IMR-90 (cell line): ENCODE measurements around the gene VAT1L. TPM values are rescaled to one million over a fixed set of nuclear protein-coding genes. Genes with fewer than 3 reads are reported as not detected.

ENCODE experiments used
- ATAC-seq: fragments of 200-7000 bp; cut with Tn5 transposase; 2 replicates; pipeline ENCODE4 v1.9.1; 2020; ENCODE audit warnings: low read depth, mild to moderate bottlenecking, moderate library complexity
- BruUV-seq: library from RNA; stranded (reverse); fragments of 400-500 nt; replicated peaks from 2 replicates; lab custom pipeline; 2021; lab: Mats Ljungman, UMichigan
- CTCF ChIA-PET: fragments of 300-600 bp; formaldehyde crosslinking; extraction: SDS; loops from one replicate; lab custom pipeline; 2021; ENCODE audit warnings: antibody characterized with exemption; lab: Yijun Ruan, JAX
- POLR2A ChIA-PET: fragments of 300-600 bp; sonication (Branson Sonifier 250); formaldehyde crosslinking; loops from one replicate; lab custom pipeline; 2022; ENCODE audit warnings: antibody characterized with exemption; ENCODE audit not compliant: unreplicated experiment; lab: Charles Lee
- DNase-seq: peaks from one replicate; pipeline ENCODE4 v3.0.0; 2013
- H2AFZ ChIP-seq: replicated peaks from 2 replicates; pipeline ENCODE3; 2013; ENCODE audit warnings: low read length, mild to moderate bottlenecking; ENCODE audit not compliant: poor library complexity
- H2AK5ac ChIP-seq: 2 replicates; pipeline ENCODE4 v1.6.1; 2013; ENCODE audit warnings: low read depth, low read length, inconsistent platforms
- H2AK9ac ChIP-seq: replicated peaks from 2 replicates; pipeline ENCODE3; 2013; ENCODE audit warnings: mild to moderate bottlenecking, low read depth, low read length, moderate library complexity; ENCODE audit not compliant: poor library complexity
- H2BK120ac ChIP-seq: 2 replicates; pipeline ENCODE4 v1.6.1; 2013; ENCODE audit warnings: low read depth, low read length, inconsistent platforms
- H2BK15ac ChIP-seq: 3 replicates; pipeline ENCODE4 v1.6.1; 2013; ENCODE audit warnings: low read depth, low read length, inconsistent platforms
- H2BK20ac ChIP-seq: 2 replicates; pipeline ENCODE4 v1.6.1; 2013; ENCODE audit warnings: low read depth, mild to moderate bottlenecking, inconsistent platforms, low read length, moderate library complexity
- H2BK5ac ChIP-seq: 2 replicates; pipeline ENCODE4 v1.6.1; 2013; ENCODE audit warnings: mild to moderate bottlenecking, low read depth, low read length, inconsistent platforms; ENCODE audit not compliant: poor library complexity, severe bottlenecking
- H3K14ac ChIP-seq: replicated peaks from 2 replicates; pipeline ENCODE4 v1.6.1; 2013; ENCODE audit warnings: low read depth, low read length, inconsistent platforms
- H3K18ac ChIP-seq: 2 replicates; pipeline ENCODE4 v1.6.1; 2013; ENCODE audit warnings: low read depth, low read length, control low read depth
- H3K23ac ChIP-seq: 2 replicates; pipeline ENCODE4 v1.6.1; 2013; ENCODE audit warnings: low read depth, low read length, inconsistent platforms
- H3K27ac ChIP-seq: 2 replicates; pipeline ENCODE4 v1.5.1; 2013; ENCODE audit warnings: mild to moderate bottlenecking, control low read depth, low read length; ENCODE audit not compliant: insufficient read depth
- H3K27me3 ChIP-seq: 2 replicates; pipeline ENCODE4 v1.6.1; 2013; ENCODE audit warnings: low read length; ENCODE audit not compliant: control insufficient read depth, insufficient read depth
- H3K36me3 ChIP-seq: 2 replicates; pipeline ENCODE4 v1.6.1; 2013; ENCODE audit warnings: low read length, mixed read lengths; ENCODE audit not compliant: control insufficient read depth, insufficient read depth
- H3K4ac ChIP-seq: 2 replicates; pipeline ENCODE4 v1.6.1; 2013; ENCODE audit warnings: low read depth, low read length, inconsistent platforms
- H3K4me1 ChIP-seq: 2 replicates; pipeline ENCODE4 v1.6.1; 2013; ENCODE audit warnings: low read length, mixed read lengths; ENCODE audit not compliant: control insufficient read depth, insufficient read depth
- H3K4me2 ChIP-seq: 2 replicates; pipeline ENCODE4 v1.6.1; 2013; ENCODE audit warnings: low read depth, mild to moderate bottlenecking, control low read depth, low read length, moderate library complexity
- H3K4me3 ChIP-seq: 2 replicates; pipeline ENCODE4 v1.5.1; 2013; ENCODE audit warnings: low read depth, mild to moderate bottlenecking, control low read depth, low read length, moderate library complexity; ENCODE audit not compliant: insufficient read depth
- H3K56ac ChIP-seq: 2 replicates; pipeline ENCODE4 v1.6.1; 2013; ENCODE audit warnings: low read length, inconsistent platforms; ENCODE audit not compliant: insufficient read depth; ENCODE audit errors: extremely low read depth
- H3K79me1 ChIP-seq, 2 experiments: 2 replicates each; pipeline ENCODE4 v1.6.1; 2013; ENCODE audit warnings: low read length in 2 of 2, inconsistent platforms in 1 of 2, low read depth in 1 of 2
- H3K9ac ChIP-seq: 2 replicates; pipeline ENCODE4 v1.6.1; 2013; ENCODE audit warnings: low read depth, low read length, control low read depth
- H3K9me1 ChIP-seq: 2 replicates; pipeline ENCODE4 v1.6.1; 2013; ENCODE audit warnings: low read length, inconsistent platforms; ENCODE audit not compliant: insufficient read depth
- H3K9me3 ChIP-seq: 2 replicates; pipeline ENCODE4 v1.6.1; 2013; ENCODE audit warnings: low read length; ENCODE audit not compliant: control insufficient read depth, insufficient read depth
- H4K20me1 ChIP-seq: 2 replicates; pipeline ENCODE4 v1.6.1; 2013; ENCODE audit warnings: low read length, inconsistent platforms; ENCODE audit not compliant: insufficient read depth
- H4K5ac ChIP-seq: 2 replicates; pipeline ENCODE4 v1.6.1; 2013; ENCODE audit warnings: mild to moderate bottlenecking, low read depth, low read length, control low read depth
- H4K8ac ChIP-seq, 2 experiments: 2 replicates each; pipeline ENCODE4 v1.6.1; 2013; ENCODE audit warnings: low read depth in 2 of 2, low read length in 2 of 2, control low read depth in 1 of 2, inconsistent platforms in 1 of 2
- H4K91ac ChIP-seq: 2 replicates; pipeline ENCODE4 v1.6.1; 2013; ENCODE audit warnings: low read depth, low read length, inconsistent platforms; ENCODE audit not compliant: insufficient read depth
- BHLHE40 ChIP-seq: fragments of 150-350 bp; IDR thresholded peaks from 2 replicates; pipeline ENCODE4 v1.6.1; 2016; ENCODE audit warnings: mild to moderate bottlenecking, low read depth, low read length
- CEBPB ChIP-seq: IDR thresholded peaks from 2 replicates; pipeline ENCODE4 v1.6.1; 2012; ENCODE audit warnings: low read depth, low read length, improper control_type of control experiment
- CHD1 ChIP-seq: IDR thresholded peaks from 2 replicates; pipeline ENCODE4 v1.6.1; 2012; ENCODE audit warnings: low read depth, low read length, improper control_type of control experiment
- CTCF ChIP-seq: conservative IDR thresholded peaks from 2 replicates; pipeline ENCODE4 v1.5.1; 2012; ENCODE audit warnings: mild to moderate bottlenecking, low read depth, low read length, improper control_type of control experiment
- ELK1 ChIP-seq: fragments of 150-350 bp; IDR thresholded peaks from 2 replicates; pipeline ENCODE4 v1.6.1; 2016; ENCODE audit warnings: low read depth, mild to moderate bottlenecking, low read length, moderate library complexity, borderline replicate concordance
- FOS ChIP-seq: fragments of 150-350 bp; IDR thresholded peaks from 2 replicates; pipeline ENCODE4 v1.6.1; 2016; ENCODE audit warnings: low read depth, low read length
- MAFK ChIP-seq: IDR thresholded peaks from 2 replicates; pipeline ENCODE4 v1.6.1; 2012; ENCODE audit warnings: low read depth, low read length, improper control_type of control experiment
- MAZ ChIP-seq: IDR thresholded peaks from 2 replicates; pipeline ENCODE4 v1.6.1; 2012; ENCODE audit warnings: low read depth, mild to moderate bottlenecking, low read length, improper control_type of control experiment, moderate library complexity, borderline replicate concordance
- MXI1 ChIP-seq: IDR thresholded peaks from 2 replicates; pipeline ENCODE4 v1.6.1; 2012; ENCODE audit warnings: low read depth, mild to moderate bottlenecking, low read length, moderate library complexity, borderline replicate concordance
- NFE2L2 ChIP-seq: fragments of 150-350 bp; IDR thresholded peaks from 2 replicates; pipeline ENCODE4 v1.6.1; 2016; ENCODE audit warnings: low read depth, mild to moderate bottlenecking, low read length
- POLR2A ChIP-seq: IDR thresholded peaks from 2 replicates; pipeline ENCODE4 v1.6.1; 2012; ENCODE audit warnings: mild to moderate bottlenecking, low read depth, low read length
- RAD21 ChIP-seq: IDR thresholded peaks from 2 replicates; pipeline ENCODE4 v1.6.1; 2012; ENCODE audit warnings: low read length, improper control_type of control experiment
- RFX5 ChIP-seq: IDR thresholded peaks from 2 replicates; pipeline ENCODE4 v1.8.0; 2012; ENCODE audit warnings: low read depth, mild to moderate bottlenecking, low read length, moderate library complexity
- SMC3 ChIP-seq: fragments of 150-350 bp; IDR thresholded peaks from 2 replicates; pipeline ENCODE4 v1.6.1; 2016; ENCODE audit warnings: low read depth, mild to moderate bottlenecking, antibody characterized with exemption, low read length, moderate library complexity
- USF2 ChIP-seq: fragments of 150-350 bp; IDR thresholded peaks from 2 replicates; pipeline ENCODE4 v1.6.1; 2017; ENCODE audit warnings: mild to moderate bottlenecking, antibody characterized with exemption, low read length, low read depth
- WGBS, 2 experiments: methylation state at CpG; one replicate each; pipeline versions ENCODE4 v1.1.5 to v1.1.7; 2013; ENCODE audit warnings: missing lambda C conversion rate in 2 of 2; ENCODE audit not compliant: insufficient read length in 1 of 2; ENCODE audit errors: extremely low coverage in 2 of 2; 5-methylcytosine and 5-hydroxymethylcytosine counted together
- dilution Hi-C: fragments of 300-500 bp; cut with HindIII; formaldehyde crosslinking; loops from one replicate; pipeline ENCODE4 v1.14.3; 2018; ENCODE audit warnings: low sequenced_read_pairs; ENCODE audit not compliant: unreplicated experiment
- in situ Hi-C: fragments of 300-500 bp; cut with MboI; formaldehyde crosslinking; loops from 3 replicates; pipeline ENCODE4 v1.14.3; 2019; ENCODE audit warnings: low sequenced_read_pairs, inconsistent platforms, mixed read lengths
- intact Hi-C: fragments of 100-400 bp; cut with micrococcal nuclease; formaldehyde crosslinking; loops from 2 replicates; pipeline ENCODE4 v1.10.0; 2022
- polyA plus RNA-seq, 3 experiments: library from polyadenylated mRNA; depleted of rRNA; stranded (reverse); fragments of >200 nt; gene quantifications; 2 replicates each; pipeline ENCODE4 v1.2.3, GENCODE V29; 2012; ENCODE audit warnings: low replicate concordance in 1 of 3
- total RNA-seq: library from RNA; depleted of rRNA; stranded (reverse); fragments of >200 nt; gene quantifications from 2 replicates; pipeline ENCODE4 v1.2.3, GENCODE V29; 2012

VAT1L gene
- total and polyA plus RNA-seq, 2 of the 4 experiments (the other 2 are of a cell fraction): 15.4 to 18.5 TPM

GRCh38 chr16:77929004-77929403 is 140.6 kb downstream of the VAT1L start:
- Histone ChIP-seq H3K4ac (no peak overlapping the region), H3K23ac (no peak overlapping the region), H3K9ac (no peak overlapping the region), H3K36me3 (no peaks in the 10 kb centered on the region), H3K14ac (no peak overlapping the region), H2BK15ac (no peak overlapping the region), H2AK9ac (no peak overlapping the region), H2AK5ac (no peak overlapping the region), H3K4me1 (no peaks in the 10 kb centered on the region), H2BK120ac (no peak overlapping the region), H3K18ac (no peak overlapping the region), H3K4me2 (no peak overlapping the region), H2BK5ac (no peak overlapping the region), H4K91ac (no peak overlapping the region), H4K8ac (no peak overlapping the region), H3K56ac (no peak overlapping the region), H2BK20ac (no peak overlapping the region), H4K20me1 (no peaks in the 10 kb centered on the region), H3K4me3 (no peak overlapping the region), H2AFZ (no peak overlapping the region), H3K9me3 (no peaks in the 10 kb centered on the region), H3K79me1 (no peaks in the 10 kb centered on the region), H3K9me1 (no peaks in the 10 kb centered on the region), H4K5ac (no peak overlapping the region), H3K27me3 (no peaks in the 10 kb centered on the region), H3K27ac (no peak overlapping the region)
- no TSS peak for BruUV-seq
- TF ChIP-seq RAD21 (no peak), CTCF (no peak), FOS (no peak), MXI1 (no peak), CEBPB (no peak), POLR2A (no peak), NFE2L2 (no peak), RFX5 (no peak), CHD1 (no peak), SMC3 (no peak), MAZ (no peak), BHLHE40 (no peak), USF2 (no peak), MAFK (no peak), ELK1 (no peak)
- no CpG with 5 or more reads among the region's 8 CpGs for WGBS, 2 experiments
- dilution Hi-C loops (no loop called here), intact Hi-C loops (no loop called here), in situ Hi-C loops (no loop called here)
- POLR2A ChIA-PET: no interaction called here
- ATAC-seq: no peak
- DNase-seq: no peak
- CTCF ChIA-PET: no interaction called here
